HG02610 (cell line): Measurements from ENCODE around the gene MEGF8.

Experiments
- ATAC-seq: cut with Tn5 transposase; IDR thresholded peaks from one replicate; pipeline ENCODE4 v1.9.1; 2021; ENCODE audit warnings: mild to moderate bottlenecking, moderate library complexity; ENCODE audit not compliant: unreplicated experiment

Gene MEGF8

GRCh38 chr19:42375415-42376176, 50.2 kb downstream of the MEGF8 start:
- ATAC-seq: no peak

GRCh38 chr19:42376177-42376555, 50.7 kb downstream of the MEGF8 start:
- ATAC-seq: no peak

- ATAC-seq: no peak
These were observed 53.1 kb downstream of the MEGF8 start for GRCh38 chr19:42378225-42379215.

GRCh38 chr19:42380155-42380554, 54.7 kb downstream of the MEGF8 start:
- no peak for ATAC-seq

- ATAC-seq: no peak
These were observed 61.7 kb downstream of the MEGF8 start for GRCh38 chr19:42386974-42387707.

- ATAC-seq: no peak
These were observed 63.5 kb downstream of the MEGF8 start for GRCh38 chr19:42388851-42389489.

DNA sequence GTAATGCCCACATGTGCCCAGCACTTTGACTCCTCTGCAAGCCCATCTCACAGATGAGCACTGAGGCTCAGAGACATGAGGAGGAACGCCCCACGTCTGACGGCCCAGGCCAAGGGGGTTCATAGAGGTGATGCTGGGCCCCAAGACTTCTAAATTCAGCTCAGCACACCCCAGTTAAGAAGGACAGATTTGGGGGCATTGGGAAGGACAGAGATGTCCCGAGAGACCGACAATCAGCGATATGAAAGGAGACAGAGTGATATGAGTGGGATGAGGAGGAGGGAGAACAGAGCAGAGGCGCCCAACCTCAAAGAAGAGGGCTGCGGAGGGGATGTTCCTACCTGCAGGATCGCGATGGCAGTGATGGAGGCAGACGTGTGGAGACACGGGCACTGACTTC, 64.5 kb downstream of the MEGF8 start, which contains the start of gene CNFN:
Gene CNFN (minus strand): TSS at position 399 of the 400 bp plus-strand sequence. CDS start 1,260 bp downstream, outside the sequence.
- ATAC-seq: no peak

DNA sequence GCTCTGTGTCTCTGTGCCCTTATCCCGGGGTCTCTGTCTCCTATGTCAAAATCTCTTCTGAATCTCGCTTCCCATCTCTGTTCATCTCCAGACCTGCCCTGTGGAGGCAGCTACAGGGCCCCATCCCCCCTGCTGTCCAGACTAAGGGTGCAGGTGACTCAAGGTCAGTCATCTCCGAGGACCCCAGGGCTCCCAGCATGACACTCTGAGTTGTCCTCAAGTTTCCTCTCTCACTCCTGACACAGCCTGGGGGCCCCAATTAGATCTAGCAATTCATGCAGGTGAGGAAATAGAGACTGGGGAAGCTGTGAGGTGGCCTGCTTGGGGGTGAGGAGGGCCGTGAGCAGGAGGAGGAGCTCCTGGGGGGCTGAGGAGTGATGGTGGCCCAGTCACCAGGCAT, 66.7 kb downstream of the MEGF8 start:
- ATAC-seq: no peak

- no peak for ATAC-seq
These were observed 69.3 kb downstream of the MEGF8 start for GRCh38 chr19:42394751-42395150.

GRCh38 chr19:42396381-42397262, 71.2 kb downstream of the MEGF8 start:
- ATAC-seq: peak; percentile 97

- ATAC-seq: no peak
These were observed 72.1 kb downstream of the MEGF8 start for GRCh38 chr19:42397263-42398166.

DNA sequence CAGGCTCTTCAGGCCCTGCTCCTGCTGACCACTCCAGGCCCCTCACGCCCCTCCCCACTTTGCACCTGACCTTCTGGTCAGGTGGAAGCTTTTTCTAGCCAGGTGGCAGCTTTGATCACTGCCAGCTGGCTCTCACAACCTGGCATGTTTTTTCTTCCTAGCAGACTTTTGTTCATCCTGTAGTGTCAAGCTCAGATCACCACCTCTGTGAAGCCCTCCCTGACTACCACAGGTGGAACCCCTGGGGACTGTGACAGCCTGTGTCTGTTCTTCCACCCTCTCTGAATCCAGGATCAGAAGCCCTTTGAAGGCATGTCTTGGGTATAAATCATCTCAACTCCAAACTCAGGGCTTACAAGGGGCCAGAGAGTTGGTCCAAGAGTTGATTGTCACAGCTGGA, 75.0 kb downstream of the MEGF8 start:
- ATAC-seq: no peak

DNA sequence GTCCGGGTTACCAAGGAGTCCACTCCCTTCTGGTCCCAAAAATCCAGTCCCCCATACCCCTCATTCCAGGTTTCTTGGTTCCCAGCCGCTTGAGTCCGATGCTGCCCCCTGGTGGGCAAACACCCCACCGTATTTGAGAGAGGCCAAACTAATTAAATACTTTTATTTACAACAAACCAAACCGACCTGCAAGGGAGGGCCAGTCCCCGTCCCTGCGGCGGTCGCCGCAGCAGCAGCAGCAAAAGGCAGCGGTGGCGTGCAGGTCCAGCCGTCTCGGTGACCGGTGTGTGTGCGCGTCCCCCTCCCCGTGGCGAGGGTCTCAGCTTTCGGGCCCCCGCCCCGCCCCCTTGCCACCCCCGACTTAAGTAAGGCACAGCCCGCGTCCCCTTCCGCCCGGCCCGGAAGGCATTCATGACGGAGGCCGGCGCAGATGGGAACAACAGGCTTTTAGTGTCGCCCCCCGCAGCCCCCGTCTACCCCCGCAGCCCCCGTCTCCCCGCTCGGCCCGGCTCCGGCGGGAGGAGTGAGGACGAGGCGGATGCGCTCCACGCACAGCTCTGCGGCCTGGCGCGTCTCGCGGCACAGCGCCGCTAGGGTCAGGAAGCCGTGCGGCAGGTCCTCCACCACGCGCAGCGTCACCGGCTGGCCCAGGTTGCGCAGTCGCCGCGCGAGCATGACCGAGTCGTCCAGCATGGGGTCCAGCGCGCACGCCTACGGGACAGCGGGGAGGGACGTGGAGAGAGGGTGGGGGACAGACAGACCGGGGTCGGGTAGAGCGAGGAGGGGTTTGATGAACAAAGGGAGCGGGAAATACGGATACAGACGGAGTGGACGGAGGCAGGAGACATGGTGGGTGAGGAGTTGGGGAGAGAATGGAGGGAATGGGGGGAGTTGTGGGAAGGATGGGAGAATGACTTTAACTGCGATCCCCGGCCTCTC, 76.2 kb downstream of the MEGF8 start:
- no peak for ATAC-seq

DNA sequence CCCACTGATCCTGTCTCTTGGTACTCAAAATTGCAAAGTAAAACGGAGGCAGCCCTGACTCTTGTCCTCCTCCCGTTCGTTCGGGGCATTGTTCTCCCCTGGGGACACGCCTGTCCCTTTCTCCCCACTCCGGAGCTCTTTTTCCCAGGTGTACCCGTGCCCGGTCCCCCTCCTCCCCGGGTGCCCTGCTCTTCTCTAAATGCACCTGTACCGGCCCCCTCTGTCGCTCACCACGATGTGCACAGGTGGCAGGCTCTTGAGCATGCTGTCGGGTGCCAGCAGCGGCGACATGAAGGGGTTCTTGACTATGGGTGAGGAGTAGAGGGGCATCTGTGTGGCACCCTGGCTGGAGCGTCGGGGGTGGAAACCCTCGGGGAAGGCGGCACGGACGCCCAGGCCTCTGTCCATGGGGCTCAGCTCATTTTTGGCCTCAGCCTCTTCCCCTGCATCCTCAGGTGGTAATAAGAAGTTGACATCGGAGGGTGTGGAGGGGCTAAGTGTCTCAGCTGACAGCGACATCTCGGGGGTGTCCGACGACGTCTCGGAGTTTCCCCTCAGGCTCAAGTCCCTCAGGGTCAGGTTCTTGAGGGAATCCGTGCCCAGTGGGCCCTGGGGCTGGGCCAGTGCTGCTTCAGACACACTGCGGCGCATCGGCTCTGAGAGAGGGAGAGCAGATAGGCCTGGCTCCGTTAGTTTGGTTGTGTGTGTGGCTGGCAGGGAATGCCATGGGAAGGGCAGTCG, 77.1 kb downstream of the MEGF8 start:
- no peak for ATAC-seq

GRCh38 chr19:42403586-42403985, 78.2 kb downstream of the MEGF8 start:
- no peak for ATAC-seq

GRCh38 chr19:42406111-42406510, 80.7 kb downstream of the MEGF8 start:
- ATAC-seq: no peak
